GM10847 (cell line): ENCODE results near the gene MYCN.

ENCODE experiments used
- POLR2A ChIP-seq: IDR thresholded peaks from 2 replicates; pipeline ENCODE4 v1.6.1; 2011; ENCODE audit not compliant: insufficient read length; ENCODE audit errors: extremely low read depth

Gene MYCN

DNA sequence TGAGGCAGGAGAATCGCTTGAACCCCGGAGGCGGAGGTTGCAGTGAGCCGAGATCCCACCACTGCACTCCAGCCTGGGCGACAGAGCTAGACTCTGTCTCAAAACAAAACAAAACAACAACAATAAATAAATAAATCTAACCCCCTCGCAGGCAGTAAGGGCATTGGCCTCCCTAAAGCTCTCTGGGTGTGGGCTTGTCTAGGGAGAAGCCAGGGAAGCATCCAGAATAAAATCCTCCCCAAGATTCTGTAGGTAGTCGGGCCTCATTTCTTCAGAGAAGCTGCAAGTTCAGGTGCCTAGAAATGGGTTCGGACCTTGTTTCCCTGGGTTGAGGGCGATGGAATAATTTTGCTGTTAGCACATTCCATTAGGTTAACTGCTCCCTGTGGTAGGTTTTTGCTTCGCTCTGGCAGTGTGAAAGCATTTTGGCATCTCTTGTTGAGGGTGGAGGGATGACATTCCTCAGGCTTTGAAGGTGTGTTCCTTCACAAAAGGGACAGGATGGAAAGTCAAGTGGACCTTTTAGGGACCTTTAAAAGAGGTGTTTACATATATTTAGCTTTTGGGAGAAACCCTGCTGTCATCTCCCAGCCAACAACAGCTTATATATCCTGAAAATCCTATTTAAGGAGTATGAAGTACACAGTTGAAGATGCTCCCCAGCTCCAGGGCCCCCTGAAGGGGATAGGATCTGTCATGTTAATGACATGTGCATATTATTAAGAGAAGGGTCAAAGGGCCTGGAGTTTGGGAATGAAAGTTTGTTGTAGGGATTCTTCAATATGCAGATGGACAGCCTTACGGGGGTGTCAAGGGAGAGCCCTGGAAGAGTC is 17.7 kb downstream of the MYCN start:
- TF ChIP-seq POLR2A = no peak

DNA sequence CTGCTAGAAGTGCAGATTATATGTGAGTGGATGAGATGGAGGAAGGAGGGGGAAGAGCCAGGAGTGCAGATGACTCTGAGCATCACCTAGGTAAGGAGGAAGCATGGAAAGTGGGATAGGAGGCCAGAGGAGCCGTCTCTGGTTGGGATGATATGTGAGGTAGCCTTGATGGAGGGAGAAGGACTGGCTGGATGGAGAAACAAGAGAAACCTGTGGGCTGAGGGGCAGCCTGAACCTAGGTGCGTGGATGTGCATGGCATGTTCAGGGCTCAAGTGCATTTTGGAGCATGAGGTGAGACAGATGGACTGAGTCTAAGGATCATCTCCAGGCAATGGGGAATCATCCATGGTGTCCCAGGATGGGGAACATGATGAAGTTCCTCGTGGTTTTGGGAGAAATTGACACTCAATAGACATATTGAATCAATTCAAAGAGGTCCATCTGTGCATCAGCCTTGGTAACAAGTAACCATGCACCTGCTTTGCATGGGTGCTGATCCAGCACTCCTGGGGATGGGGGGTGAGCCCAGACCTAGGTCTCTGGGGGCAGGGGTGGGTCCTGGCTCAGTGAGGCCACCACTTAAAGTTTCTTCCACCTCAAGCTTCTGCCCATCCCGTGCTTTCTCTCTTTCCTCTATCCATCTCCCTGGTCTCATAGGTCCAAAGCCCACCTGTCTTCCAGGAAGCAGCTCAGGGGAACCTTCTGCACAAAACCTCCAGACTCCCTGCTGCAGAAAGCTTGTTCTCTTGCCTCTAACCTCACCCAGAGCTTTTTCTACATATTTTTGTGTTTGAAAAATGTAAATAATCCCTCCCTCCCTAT is 19.2 kb downstream of the MYCN start:
- no peak for TF ChIP-seq POLR2A

DNA sequence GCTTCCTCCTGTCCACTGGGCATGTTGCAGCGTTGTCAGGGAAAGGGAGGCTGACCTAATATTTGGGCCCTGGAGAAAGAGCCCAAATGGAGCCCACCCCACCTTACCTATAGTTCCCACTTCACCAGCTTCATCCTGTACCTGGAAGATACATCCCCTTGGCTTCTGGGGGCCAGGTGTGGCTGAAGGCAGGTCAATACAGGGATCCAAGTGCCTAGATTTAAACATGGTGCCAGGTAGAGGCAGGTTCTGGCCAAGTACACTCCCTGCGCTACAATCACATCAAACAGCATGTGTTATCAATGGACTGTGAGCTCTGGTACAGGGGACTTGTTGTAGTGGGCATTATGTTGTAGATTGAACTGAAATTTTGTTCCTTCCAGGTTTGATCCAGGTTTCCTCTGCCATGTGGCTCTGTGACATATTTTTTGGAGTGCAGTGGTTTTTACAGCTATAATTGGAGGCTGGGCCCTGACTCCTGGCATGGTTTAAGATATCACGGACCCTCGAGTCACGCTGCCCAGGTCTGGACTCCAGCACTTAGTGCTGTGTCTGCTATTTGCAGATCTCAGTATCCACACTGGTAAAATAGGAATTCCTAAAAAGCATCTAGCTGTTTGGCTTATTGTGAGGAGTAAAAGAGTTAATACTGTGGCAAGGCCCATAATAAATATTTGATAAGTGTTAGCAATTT is 23.8 kb downstream of the MYCN start:
- no peak for TF ChIP-seq POLR2A

DNA sequence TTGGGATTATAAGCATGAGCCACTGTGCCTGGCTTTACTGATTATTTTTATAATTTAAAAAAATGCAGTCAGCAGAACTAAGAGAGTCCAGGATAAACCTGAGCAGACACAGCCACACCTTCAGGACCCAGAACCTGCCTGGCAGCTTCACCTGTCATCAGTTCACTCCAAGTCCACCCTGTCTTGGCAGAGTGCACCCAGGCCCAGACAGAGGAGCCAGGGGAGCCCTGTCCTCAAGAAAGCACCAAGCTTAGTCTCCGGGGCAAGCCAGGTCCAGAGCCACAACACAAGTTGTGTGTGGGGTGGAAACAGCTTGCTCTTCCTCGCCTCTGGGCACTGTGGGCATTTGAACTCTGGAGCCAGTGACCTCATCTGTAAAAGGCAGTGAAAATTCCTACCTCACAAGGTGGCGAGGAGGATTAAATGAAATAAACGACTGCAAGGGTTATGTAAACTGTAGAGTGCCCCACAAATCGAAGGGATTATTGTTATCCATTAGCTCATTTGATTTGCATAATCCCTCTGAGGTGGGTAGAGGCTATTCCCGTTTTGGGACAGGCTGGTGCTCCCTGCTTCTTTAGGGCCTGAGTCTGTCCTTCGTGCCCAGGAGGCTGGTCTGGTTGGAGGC is 24.7 kb downstream of the MYCN start:
- TF ChIP-seq POLR2A = no peak

DNA sequence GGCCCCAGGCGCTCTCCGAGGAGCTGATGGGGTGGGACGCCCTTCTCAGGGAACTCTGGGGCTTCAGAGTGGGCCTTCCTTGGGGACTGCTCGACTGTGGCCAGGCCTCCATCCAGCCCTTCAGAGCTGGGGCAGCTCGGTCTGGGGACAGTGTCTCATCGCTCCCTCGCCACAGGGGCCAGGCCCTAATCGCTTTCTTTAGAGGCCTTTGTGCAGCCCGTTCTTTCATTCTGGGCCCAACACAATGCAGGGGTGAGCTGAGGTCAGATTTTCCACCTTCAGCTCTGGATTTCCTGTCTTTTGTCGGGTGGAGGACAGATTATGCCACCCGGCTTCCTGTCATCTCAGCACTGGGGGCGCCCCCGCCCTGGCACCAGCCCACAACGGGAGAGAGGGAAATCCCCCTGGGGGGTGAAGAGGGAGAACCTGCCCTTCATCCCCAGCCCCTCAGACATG is 25.2 kb downstream of the MYCN start:
- no peak for TF ChIP-seq POLR2A

DNA sequence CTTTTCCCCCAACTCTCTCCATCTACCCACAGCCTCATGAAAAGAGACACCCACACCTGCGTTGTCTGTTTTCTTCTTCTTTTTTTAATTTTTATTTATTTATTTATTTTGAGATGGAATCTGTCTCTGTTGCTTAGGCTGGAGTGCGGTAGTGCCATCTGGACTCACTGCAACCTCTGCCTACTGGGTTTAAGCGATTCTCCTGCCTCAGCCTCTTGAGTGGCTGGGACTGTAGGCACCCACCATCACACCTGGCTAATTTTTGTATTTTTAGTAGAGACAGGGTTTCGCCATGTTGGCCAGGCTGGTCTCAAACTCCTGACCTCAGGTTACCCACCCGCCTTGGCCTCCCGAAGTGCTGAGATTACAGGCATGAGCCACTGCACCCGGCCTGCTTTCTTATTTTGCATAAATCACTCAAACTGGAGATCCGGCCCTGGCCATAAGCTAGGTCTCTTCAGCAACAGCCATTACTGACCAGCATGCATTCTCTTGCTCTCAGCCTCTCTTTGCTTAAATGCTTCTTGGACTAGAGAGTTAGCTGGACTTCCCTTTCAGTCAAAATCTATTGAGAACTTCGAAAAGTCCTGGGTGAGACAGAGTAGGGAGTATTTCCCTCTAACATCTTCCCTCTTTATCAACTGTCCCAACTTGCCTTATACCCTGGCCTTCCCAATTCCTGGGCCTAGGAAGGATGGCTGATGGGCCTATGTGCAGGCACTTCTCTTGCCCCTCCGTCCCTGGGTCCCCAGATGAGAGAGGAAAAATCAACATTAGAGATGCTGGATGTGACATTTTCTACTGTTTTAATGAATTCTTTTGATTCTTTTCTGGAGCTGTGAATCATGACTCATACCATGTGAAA is 27.3 kb downstream of the MYCN start:
- no peak for TF ChIP-seq POLR2A

DNA sequence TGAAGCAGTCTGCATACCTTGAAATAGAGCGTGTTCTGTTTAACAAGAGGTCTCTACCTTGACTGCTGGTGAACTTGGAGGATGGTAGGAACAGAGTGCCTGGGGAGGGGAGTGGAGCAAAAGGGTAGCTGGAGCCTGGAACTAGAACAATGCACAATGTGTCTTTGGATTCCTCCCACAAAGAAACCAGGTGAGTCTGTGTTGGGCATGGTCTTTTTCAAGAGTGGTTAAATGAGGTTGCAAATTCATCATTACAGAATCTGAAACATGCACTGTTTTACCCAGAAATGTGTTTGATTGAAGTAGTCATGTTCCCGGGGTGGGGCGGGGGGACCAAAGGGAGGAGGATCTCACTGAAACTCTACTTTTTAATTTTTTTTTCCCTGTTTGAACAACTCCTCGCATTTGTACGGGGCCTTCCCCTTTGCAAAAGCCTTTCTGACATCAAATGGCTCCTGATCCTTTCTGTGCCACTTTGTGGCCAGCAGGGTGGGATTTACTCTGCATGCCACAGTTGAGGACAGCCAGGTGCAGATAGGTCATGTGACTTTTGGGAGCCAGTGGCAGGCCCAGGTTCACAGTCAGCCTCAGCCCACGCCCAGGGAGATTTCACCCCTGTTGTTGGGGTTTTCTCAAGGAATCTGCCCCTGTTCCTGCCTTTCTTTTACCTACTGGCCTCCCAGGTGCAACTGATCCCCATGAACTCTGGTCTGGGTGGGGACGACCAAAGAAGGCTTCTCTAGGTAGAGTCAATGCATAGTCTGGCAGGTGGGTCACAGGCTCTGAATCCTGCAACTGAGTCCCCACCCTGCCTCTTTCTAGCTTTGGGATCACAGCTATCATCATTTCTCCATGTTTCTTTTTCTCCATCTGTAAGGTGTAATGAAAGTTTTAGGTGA is 28.2 kb downstream of the MYCN start:
- no peak for TF ChIP-seq POLR2A

DNA sequence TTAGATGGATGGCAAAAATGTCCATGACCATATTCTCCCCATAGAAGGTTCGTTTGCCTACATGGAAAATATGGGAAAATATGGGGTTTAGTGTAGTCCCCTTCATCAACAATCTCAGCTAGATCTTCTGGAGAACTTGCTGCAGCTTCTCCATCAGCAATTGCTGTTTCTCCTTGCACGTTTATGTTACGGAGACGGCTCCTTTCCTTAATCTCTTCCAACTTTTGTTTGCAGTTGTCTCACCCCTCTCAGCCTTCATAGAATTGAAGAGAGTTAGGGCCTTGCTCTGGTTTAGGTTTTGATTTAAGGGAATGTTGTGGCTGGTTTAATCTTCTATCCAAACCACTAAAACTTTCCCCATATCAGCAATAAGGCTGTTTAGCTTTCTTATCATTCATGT is 28.9 kb downstream of the MYCN start:
- no peak for TF ChIP-seq POLR2A

DNA sequence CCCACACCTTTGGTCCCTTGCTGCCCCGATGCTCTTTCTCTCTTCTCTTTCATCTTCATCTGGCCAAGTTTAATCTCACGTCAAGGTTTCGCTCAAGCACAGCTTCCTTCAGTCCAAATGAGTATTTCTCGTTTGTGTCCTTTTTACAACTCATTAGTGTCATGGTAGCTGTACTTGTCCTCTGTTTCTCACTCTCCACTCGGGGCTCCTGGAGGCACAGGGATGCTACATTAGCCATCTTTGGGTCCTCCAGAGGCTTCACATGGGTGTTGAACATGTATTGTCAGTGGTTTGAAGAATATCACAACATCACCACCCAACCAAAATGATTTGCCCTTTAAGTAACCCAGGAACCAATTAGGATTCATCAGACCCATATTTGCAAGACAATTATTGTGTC is 30.4 kb downstream of the MYCN start:
- no peak for TF ChIP-seq POLR2A

DNA sequence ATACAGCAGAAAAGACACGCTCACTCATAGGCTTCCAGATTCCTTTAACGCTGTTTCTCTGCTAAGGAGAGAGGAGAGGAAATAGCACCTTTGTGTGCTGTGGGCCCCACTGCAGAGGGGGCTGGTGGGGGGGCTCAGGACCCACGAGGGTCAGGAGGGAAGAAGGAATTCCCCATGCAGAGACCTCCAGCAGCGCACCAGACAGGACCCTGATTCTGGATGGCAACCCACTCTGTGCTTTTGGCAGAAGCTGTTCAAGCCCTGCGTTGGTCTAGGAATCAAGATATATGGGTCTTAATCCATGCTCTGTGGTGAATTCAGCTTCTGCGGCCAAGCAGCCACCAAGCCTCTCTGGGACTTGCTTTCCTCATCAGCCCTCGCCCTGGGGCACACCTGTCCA is 31.0 kb downstream of the MYCN start:
- no peak for TF ChIP-seq POLR2A

DNA sequence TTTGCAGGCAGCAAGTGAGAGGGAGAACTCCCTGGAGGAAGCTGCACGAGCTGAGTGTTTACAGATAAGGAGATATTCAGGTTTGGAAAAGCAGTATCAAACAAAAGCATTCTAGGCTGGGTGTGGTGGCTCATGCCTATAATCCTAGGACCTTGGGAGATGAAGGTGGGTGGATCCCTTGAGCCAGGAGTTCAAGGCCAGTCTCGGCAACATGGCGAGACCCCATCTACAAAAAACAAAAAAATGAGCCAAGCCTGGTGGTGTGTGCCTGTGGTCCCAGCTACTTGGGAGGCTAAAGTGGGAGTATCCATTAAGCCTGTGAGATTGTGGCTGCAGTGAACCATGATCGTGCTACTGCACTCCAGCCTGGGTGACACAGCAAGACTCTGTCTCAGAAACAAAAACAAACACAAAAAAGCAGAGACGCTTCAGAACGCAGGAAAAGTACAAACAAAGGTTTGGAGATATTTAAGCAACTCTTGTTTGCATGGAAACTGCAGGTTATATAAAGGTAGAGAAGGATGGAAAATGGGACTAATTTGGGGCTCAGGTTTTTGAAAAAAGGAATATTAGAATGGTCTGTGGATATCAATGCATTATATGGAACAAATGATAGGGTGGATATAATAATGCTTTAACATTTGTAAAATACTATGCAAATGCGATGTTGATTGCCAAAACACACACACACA is 31.6 kb downstream of the MYCN start:
- TF ChIP-seq POLR2A = no peak

DNA sequence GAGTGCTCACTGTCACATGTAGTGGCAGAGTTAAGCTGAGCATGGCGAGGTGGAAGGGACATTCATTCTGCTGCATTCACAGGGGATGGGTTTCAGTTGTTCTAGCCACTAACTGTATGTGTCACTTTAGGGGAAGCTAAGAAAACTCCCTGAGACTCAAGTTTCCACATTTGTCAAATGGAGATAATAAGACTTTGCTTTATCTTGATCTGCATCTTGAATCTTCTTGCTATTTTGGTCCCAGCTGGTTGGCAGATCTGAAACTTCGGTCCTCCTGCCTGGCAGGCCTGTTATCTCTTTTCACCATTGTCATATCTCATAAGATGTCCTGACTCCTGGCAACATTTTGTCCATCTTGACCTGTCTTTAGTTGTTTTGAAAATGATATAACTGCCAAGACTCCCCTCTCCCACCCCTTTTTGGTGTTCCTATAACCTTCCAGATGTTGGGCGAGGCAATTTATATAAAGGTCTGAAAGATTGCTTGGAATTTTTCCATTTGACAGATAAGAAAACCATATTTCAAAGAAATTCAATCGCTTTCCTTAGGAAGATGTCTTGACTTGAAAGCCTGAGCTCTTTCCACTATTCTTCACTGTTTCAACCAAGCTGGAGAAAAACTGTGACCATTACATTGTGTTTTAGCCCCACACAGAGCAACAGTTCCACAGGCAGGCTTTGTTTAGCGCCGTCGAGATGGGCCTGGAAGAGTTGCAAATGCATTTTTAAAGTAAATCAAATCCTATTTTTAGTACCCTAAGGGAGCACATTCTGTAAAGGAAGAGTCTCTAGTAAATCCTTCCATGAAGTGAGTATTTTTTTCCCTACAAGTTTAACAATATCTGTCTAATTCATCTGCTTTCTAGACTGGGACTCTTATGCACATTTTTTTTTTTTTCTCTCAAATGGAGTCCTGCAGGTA is 33.4 kb downstream of the MYCN start:
- no peak for TF ChIP-seq POLR2A
